Activated gamma-delta T cell (primary cell): Measurements from ENCODE around the gene FAM228B.
"Not testable (repeated sequence)": the region's sequence is repeated elsewhere in the genome, so short reads cannot be mapped to it uniquely, and the experiment has no call there.

ENCODE experiments used
- DNase-seq: peaks from one replicate; lab custom pipeline; 2025; lab: John Stamatoyannopoulos, UW

FAM228B gene

DNA sequence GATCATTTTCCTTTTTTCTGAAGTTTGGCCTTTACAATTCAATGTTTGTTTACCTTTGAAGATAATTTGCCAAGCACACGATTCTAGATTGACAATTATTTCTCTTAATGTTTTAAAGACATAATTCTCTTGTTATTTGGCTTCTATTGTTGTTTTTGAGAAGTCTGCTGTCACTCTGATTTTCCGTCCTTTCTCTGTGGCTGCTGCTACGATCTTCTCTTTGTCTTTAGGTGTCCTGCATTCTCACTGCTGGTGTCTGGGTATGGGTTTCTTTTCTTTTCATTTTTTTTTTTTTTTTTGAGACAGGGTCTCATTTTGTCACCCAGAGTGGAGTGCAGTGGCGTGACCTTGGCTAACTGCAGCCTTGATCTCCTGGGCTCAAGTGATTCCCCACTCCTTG, 36.4 kb downstream of the FAM228B start:
- DNase-seq = no peak

DNA sequence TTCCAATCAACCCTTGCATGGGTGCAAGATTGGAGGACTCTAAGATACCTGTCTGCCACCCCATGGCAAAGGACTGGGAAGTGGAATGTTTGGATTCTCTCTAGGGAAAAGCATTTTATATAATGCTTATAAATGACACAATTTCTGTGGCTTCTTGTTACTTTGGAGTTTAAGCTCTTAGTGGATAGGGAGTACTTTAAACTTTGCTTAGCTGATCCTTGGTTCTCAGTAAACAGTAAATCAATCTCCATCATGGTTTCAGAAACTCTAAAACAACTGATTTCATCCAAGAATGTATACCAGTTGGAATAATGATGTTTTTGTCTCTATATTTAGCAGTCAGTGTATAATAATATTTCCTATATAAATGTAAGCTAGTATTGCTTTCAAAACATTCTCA, 37.5 kb downstream of the FAM228B start:
- no peak for DNase-seq

DNA sequence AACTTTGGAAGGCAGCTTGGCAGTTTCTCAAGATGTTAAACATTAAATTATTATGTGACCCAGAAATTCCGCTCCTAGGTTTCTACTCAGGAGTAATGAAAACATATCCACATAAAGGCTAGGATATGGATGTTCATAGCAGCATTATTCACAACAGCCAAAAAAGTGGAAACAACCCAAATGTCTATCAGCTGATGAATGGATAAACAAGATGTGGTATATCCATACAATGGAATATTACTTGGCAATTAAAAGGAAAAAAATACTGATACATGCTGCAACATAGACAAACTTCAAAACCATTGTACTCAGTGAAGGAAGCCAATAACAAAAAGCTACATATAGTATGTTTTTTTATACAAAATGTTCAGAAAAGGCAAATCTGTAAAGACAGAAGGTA, 39.2 kb downstream of the FAM228B start:
- no peak for DNase-seq

DNA sequence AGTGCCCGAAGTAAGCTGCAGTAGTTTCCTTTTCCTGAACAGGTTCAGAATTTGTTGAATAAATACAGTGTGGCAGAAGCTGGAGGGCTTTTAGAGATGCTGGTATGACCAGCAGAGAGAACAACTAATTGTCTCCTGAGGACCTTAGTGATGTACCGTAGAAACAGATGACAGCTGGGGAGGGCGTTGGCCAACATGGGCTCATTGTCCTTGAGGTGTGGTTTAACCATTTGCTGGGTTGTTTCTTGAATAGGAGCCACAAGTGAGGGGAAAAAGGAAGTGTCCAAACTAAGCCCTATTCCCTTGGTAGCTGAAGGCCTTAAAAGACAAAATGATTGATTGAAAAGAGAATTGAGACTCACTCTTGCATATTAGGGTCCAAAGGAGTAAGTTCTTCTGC, 39.9 kb downstream of the FAM228B start:
- DNase-seq = no peak

DNA sequence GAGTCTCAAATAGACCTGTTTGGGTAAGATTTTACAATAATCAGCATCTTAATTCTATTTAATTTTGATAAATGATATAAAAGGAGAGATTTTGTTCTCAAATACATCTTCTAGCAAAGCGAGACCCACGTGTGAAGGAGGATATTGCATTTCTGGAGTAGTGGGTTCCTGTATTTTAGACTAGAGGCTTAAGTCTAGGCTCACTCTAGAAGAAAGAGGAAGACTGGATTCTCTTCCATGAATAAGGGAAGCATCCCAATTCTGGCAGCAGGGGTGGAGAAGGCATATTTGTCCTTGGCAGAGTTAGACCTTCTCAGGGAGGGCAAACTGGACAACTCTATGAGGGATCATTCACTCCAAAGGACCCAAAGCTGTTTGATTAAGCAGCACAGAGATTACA, 40.3 kb downstream of the FAM228B start:
- DNase-seq = no peak

DNA sequence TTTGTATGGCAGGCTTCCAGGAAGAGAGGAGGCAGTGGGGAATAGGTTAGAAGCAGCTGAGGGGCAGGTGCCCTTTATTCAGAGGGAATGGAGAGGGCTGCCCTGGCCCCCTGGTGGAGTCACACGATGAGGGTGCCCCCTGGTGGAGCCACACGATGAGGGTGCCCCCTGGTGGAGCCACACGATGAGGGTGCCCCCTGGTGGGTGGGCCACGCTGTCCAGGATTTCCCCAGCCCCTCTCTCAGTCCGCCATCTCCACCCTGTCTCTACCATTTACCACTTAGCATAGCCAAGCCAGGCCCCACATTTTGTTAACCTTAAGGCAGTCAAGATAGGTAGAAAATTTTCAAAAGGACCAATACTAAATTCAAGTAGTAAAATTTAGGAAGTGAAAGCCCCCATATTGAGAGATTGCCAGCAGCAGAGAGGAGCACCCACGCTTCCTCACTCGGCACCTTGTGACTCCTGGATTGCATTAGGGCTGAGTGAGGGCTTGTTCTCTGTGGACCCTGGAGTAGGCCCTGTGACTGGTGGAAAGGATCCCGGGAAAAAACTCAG, 41.2 kb downstream of the FAM228B start:
- no peak for DNase-seq

DNA sequence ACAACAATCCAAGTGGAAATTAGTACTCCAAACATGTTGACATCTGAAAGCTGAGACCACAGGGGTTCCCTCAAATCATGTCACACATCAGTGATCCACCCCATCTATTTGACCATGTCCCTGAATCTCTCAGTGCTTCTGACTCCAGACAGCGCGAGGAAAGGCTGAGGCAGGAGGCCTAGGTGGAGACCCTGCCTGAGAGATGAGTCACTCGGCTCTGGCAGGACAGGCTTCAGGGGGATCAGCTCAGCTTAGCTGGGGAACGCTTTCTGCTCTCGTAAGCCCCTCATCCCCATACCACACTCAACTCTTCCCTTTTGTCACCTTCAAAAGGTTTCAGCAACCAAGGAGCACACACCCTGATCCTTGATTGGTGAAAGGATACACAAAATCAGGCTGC, 45.8 kb downstream of the FAM228B start:
- no peak for DNase-seq

DNA sequence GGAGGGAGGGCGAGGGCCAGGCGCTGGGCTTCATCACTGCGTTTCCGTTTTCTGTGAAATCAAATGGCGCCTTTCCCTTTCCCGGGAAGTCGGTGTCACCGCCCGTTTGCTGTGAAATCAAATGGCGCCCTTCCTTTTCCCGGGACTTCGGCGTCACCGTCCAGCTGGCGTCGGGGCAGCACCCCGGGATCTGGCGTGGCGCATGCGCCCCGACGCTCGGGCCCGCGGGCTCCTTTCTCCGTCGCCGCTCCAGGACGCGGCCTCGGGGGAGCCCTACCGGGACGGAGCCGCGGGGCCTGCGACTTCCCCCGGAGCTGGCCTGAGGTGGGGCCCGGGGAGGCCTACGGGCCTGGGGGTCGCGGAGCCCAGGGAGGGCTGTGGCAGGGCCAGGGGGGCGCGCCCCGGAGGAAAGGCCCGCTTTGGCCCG, 51.6 kb downstream of the FAM228B start, which contains the start of gene FAM228A:
Gene FAM228A (plus strand): TSS at position 203 of the 427 bp plus-strand sequence. CDS start 428 bp downstream, outside the sequence.
- no peak for DNase-seq

DNA sequence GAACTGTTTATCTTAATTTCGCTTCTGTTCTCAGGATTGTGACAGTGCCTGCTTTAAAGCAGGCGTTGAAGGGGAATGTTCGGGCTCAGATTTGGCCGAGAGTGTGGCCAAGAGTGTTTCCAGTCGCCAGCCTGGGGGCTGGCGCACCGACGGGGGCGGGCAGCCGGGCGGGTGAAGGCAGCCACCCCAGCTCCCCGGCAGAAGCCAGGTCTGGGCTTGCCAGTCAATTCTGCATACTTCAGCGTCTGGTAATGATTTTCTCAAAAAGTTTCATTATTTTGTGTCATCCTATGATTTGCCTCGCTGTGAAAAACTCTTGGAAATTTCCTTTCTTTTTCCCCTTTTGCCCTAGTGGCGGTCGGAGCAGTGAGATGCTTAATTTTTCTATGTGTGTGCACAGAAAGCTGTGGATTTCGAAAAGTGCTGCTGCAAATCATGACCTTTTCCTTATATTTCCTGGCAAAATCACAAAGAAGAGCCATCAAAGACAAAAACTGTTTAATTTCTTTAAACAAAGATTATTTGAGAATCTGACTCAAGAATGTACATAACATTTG, 52.4 kb downstream of the FAM228B start:
- DNase-seq = no peak

DNA sequence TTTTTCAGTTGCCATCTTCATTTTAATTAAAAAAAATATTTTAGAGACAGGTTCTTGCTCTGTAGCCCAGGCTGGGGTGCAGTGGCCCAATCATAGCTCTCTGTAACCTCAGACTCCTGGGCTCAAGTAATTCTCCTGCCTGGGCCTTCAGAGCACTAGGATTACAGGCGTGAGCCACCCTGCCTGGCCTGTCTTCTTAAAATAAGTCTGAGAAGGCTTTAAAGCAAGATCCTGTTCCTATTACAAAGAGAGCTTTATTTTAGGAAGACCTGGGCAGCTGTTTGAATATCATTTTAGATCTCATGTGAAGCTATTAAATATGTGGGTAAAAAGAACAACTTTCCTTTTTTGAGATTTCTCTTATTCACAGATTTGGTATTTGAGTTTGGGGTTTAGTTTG, 53.1 kb downstream of the FAM228B start:
- no peak for DNase-seq

DNA sequence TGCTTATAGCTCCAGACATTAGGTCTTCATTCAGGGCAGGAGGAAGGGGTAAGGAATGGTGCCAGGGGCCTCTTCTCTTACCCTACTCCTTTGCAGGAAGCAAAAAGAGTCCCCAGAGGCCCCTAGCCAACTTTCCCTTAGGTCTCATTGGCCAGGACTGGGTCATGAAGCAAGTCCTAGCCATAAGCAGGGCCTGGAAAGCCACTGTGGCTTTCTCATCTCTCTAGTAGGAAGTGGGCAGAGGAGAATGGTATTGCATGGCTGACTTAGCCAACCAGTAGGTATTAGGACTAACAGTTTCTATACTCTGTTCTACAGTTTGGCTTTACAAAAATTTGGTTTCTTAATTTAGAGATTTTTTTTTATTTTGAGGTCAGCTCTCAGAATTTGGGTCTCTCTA, 56.4 kb downstream of the FAM228B start:
- no peak for DNase-seq

DNA sequence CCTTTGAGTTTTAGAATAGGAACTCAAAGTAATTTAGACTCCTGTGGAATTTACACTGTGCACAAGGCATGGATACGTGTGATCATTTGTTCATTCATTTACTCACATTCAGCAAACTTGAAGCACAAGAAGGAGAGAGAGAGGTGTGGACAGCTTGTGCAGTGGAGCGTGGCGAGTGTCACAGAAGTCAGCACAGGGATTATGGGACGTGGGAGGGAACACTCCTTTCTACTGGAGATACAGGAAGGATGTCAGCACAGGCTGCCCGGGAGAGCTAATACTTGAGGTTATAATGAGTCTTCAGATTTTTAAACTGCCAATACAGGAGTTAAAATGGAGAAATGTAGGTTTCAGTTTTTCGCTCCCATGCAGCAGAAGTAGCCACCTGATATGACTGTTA, 58.6 kb downstream of the FAM228B start:
- DNase-seq = no peak

DNA sequence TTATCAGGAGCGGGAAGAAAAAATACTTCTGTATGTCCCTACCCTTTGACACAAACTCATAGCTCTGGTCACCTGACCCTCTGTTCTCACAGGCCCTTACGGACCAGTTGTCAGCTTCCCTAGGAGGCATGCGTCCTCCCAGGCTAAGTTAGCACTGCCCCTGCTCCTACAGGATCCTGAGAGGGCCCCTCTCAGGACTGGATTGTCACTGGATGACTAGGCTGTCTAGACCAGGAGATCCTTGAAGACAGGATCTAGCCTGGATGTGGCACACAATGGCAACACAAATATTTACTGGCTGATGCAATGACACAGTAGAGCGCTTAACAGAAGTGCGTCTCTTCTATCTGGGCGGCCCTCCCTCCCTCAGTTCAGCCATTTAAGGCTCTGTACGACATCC, 59.2 kb downstream of the FAM228B start:
- DNase-seq = no peak

DNA sequence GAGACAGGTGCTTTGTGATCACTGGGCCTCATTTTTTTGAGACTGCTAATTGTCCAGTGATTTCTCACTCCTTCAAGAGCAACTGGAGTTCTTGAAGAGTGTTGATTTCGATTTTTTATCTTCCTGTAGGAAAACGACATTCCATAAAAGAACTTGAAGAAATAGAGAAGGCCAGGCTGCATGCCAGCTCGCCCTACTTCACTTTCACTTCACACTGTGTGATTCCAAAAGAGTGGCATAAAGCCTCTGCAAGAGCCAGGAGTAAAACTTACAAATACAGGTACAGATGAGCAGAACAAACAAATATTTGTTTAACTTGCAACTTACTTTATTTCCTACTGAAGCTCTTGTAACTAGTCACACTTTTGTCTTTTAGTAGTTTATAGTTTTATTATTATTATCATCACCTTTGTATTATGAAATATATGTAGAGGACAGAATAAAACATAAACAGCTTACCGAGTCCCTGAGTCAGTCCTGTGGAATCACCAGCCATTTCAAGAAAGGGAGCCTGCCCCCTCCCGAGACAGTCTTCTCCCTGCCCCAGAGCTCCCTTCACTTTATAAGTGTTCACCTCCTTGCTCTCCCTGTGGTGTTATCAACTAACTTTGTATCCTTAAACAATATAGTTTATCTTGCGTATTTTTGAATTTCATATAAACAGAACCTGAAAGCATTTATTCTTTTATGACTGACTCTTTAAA, 60.2 kb downstream of the FAM228B start:
- no peak for DNase-seq

DNA sequence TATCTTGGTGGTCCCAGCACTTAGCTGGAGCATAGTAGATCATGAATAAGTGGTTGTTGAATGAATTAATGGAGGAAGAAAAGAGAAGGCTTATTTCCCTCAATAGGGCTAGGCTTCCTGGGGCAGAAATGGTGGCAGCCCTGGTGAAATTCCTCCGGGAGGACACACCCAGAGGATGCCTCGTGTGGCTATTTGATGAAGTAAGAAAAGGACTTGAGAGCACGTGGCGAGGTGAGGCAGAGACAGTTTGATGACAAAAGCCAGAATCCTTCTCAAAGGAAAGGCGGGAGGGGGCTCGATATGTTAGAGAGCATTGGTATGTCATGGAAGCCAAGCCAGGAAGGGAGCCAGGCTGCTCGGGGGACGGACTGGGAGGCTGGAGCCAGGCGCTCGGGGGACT, 66.3 kb downstream of the FAM228B start:
- DNase-seq = no peak

DNA sequence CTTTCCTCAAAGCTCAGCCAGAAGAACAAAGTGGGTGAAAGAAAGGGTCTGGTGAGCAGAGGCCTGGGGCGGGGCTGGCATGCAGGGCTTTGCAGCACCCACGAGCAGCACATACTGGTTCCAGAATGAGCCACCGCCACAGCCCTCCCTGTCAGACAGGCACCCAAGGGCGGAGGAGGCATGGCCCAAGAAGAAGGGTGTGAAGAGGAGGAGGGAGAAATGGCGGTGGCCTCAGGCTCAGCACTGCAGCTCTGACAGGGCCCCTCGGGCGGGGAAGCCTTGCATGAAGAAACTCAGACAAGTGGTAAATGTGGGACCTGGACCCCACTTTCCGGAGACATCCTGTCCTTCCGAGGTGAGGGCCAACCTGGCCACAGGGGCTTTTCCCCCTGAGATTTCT, 67.2 kb downstream of the FAM228B start:
- DNase-seq = no peak

DNA sequence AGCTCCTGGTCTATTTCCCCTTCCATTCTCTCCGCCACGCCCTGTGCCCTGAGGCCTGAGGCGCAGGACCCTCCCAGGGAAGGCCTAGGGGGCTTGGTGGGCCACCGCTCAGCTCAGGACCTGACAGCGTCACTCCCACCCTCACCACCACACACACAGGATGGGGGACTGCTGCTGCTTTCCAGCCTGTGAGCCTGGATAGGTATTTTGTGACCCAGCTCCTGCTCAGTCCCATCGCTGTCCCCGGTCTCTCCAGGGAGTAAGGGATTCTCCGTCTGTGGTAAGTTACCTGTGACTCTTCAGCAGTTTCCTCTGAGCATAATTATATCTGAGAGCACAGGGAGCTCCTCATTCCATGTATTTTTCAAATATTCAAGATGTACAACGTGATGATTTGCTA, 67.9 kb downstream of the FAM228B start:
- no peak for DNase-seq

DNA sequence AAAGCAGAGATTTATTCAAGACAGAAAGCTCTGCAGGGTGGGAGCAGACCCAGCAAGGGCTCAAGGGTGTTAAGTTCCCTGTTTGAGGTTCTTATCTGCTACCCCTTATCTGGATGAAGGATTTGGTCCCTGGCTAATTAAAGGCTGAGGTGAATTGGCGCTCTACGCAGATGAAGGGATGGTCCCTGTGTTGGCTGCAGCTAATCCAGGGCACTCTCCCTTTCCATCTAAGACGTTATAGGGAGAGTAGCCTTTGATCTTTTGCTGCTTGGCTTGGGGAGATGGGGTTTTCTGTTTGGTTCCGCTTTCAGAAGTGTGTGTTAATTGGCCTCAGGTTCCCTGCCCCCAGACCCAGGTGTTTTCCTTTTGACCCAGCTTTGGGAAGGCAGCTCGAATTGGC, 68.6 kb downstream of the FAM228B start:
- no peak for DNase-seq

DNA sequence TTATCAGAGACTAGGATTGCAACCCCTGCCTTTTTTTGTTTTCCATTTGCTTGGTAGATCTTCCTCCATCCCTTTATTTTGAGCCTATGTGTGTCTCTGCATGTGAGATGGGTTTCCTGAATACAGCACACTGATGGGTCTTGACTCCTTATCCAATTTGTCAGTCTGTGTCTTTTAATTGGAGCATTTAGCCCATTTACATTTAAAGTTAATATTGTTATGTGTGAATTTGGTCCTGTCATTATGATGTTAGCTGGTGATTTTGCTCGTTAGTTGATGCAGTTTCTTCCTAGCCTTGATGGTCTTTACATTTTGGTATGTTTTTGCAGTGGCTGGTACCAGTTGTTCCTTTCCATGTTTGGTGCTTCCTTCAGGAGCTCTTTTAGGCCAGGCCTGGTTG, 73.9 kb downstream of the FAM228B start:
- not testable (repeated sequence) for DNase-seq

DNA sequence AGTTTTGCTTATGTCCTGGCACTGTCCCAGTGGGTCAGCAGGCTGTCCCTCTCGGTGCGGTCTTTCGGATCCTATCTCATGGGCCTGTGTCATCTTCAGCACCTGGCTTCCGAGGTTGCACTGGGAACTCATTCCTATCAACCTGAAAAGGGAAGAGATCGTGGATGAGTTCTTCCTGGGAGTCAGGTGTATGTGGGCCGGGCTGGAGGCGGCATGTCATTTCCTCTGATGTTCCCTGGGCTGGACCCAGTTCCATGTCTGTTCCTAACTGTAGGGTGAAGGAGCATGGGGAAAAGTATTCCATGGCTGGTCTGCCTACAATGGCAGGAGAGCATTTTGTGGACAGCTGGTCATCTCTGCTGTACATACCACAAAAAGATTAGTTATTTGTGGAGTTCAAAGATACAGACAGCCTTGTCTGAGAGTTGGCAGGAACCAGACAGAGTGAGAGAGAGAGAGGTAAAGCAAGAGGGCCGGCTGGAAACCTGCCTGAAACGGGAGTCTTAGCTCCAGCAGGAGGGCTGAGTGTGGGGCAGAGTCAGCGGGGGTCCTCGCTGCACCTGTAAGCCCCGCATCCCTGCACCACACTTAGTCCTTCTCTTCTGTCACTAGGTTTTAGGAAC, 76.8 kb downstream of the FAM228B start:
- DNase-seq = no peak

DNA sequence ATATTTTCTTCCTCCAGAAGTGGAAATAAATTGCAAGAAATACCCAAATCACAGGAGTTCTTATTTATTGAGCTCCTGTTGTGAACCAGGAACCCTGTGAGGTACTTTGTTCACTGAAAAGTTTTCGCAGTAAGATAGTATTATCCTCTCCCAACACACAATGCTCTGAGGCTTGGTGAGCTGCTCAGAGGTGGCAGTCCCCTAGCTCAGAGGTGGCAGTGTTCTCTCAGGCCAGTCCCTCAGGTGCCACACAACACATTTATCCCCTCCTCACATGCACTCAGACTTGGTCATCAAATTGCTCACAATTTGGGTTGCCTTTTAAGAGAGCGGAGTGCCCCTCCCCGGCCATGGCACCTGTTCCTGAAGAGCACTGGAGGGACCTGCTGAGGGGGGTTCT, 77.5 kb downstream of the FAM228B start:
- DNase-seq = no peak

DNA sequence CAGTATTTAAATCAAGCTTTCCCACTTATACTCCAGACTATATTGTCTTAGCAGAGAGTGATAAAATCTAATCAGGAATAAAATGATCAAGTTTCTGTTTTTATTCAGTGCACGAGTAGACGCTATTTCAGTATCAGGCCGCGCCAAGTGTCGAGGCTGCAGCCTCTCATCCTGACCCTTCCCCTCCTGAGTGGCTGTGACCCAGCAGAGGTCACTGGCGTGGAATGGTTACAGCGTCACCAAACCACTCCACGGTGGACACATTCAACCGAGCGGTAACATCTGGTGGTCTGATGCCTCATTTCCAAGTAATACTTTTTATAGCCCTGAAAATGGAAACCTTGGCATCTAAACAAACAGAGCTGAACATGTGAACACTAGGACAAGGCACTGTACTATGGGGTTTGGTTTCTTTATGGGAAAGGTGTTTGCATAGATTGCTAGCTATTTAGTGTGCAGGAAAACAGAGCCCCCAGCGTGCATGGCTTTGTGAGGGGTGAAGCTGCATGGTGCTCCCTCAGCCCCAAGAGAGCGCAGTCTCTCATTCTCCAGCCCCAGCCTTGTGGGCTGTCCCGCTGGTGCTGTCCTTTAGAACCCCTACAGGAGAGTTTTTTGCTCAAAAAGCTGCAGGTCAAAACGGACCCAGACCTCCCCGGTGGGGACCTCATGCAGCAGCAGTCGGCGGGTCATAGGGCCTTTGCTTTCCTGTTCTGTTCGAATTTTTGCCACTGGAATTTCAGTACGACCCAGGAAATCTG, 79.9 kb downstream of the FAM228B start:
- DNase-seq = no peak

DNA sequence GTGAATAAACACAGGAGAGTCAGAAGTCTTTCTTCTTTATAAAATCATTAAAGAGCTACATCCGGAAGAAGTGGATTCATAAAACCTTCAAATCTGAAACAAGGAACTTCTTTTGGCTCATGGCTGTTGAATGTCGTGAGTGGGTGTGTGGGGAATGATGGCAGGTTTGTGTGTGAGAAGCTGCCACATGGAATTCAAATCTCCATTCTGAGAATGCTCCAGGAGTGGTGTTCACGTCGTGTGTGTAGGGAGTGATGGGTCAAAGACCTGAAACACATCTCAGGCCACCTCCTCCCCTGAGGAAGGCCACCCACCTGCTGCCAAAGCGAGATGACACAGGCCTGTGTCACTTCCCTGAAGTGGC, 80.5 kb downstream of the FAM228B start:
- no peak for DNase-seq
